Fibroblast of the aortic adventitia (primary cell): Measurements from ENCODE around the gene FBXO22. TPM values are rescaled to one million over a fixed set of nuclear protein-coding genes. Genes with fewer than 3 reads are reported as not detected.
"Not testable (repeated sequence)": the region's sequence is repeated elsewhere in the genome, so short reads cannot be mapped to it uniquely, and the experiment has no call there.

Experiments
- DNase-seq: peaks from one replicate; pipeline ENCODE4 v3.0.0-alpha.2; 2010; ENCODE audit warnings: low read depth
- H3K4me3 ChIP-seq: 2 replicates; pipeline ENCODE4 v1.5.1; 2011; ENCODE audit warnings: low read depth, mild to moderate bottlenecking, control low read depth, low read length, moderate library complexity
- total RNA-seq: library from RNA; depleted of rRNA; stranded (reverse); fragments of >200 nt; gene quantifications from 2 replicates; pipeline ENCODE4 v1.2.3, GENCODE V29; 2012; ENCODE audit warnings: low replicate concordance
- TF ChIP-seq, protein P1 (sequence below): IDR thresholded peaks from 2 replicates; pipeline ENCODE4 v1.5.1; 2011; ENCODE audit warnings: mild to moderate bottlenecking, low read length, control low read depth, inconsistent platforms; ENCODE audit not compliant: insufficient read depth

FBXO22 gene
- total RNA-seq, 1 donor = 32.7 TPM

DNA sequence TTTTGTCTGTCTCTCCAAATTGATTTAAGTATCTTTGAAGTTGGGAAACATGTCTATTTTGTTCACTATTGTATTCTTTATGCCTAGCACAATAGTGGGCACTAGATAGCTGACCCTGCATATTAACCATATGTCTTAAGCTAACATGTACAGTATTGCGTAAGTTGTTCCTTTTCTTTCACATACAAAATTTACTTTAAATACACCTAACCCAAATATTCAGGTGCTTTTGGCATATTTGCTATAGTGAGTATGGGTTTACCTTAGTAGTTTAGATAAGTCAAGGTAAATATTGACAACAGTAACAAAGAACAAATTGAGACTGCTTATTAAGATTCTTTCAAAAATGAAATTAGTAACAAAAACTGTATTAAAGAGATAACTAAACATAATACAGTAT, 57.7 kb downstream of the FBXO22 start:
- DNase-seq = no peak
- TF ChIP-seq, protein P1, sequence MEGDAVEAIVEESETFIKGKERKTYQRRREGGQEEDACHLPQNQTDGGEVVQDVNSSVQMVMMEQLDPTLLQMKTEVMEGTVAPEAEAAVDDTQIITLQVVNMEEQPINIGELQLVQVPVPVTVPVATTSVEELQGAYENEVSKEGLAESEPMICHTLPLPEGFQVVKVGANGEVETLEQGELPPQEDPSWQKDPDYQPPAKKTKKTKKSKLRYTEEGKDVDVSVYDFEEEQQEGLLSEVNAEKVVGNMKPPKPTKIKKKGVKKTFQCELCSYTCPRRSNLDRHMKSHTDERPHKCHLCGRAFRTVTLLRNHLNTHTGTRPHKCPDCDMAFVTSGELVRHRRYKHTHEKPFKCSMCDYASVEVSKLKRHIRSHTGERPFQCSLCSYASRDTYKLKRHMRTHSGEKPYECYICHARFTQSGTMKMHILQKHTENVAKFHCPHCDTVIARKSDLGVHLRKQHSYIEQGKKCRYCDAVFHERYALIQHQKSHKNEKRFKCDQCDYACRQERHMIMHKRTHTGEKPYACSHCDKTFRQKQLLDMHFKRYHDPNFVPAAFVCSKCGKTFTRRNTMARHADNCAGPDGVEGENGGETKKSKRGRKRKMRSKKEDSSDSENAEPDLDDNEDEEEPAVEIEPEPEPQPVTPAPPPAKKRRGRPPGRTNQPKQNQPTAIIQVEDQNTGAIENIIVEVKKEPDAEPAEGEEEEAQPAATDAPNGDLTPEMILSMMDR = no peak
- no peak overlapping the region for H3K4me3 ChIP-seq

DNA sequence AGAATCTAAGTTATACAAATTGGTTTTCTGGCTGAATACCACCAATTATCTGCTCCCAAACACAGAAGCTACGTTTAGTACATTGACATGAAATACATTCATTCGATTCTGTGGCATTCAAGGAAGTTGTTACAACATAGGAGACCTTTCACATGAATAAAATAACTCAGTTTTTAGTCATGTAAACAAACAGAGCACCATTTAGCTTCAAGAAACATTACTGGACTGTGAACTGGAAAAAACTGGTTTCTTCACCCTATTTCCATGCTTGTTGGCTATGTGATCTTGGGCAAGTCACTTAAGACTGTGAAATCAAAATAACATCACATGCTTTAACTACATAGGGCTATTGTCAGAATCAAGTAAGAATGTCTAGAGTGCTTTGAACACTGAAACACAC, 62.4 kb downstream of the FBXO22 start:
- peak; percentile 9 for DNase-seq
- no peak overlapping the region for H3K4me3 ChIP-seq
- TF ChIP-seq, protein P1 = no peak

- H3K4me3 ChIP-seq, DNase-seq: not testable (repeated sequence)
Observed at GRCh38 chr15:75976766-75977165, 73.1 kb downstream of the FBXO22 start.

DNA sequence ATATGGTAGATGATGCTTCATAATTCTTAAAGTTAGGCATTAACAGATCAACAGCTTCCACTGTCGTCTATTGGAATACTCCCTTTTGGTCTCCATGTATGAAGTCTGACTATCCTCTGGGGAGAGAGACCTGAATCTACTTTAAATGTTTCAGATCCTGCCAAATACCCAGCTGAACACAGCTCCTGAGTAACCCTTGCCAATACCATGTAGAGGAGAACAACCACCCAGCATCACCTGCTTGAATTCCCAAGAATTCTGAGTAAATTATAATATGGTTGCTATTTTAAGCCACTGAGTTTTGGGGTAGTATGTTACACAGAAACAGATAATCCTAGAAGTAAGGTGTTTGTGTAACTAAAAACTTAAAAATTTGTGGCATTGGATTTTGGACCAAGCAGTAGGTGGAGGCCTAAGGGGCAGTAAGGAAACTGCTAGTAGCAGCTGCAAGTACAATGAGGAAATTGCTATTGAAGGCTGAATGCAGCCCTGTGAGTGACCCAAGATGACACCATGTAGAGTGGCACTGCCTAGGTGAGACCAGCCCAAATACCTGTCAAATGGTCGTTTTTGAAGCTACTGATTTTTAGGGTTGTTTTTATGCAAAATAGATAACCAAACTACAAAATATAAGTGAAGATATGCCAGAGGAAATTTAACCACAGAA, 77.6 kb downstream of the FBXO22 start:
- TF ChIP-seq, protein P1 = no peak
- DNase-seq = no peak
- no peak overlapping the region for H3K4me3 ChIP-seq

GRCh38 chr15:75982468-75982867, 78.8 kb downstream of the FBXO22 start:
- no peak overlapping the region for H3K4me3 ChIP-seq
- TF ChIP-seq, protein P1 = no peak
- no peak for DNase-seq

GRCh38 chr15:75984706-75985105, 81.0 kb downstream of the FBXO22 start:
- H3K4me3 ChIP-seq, DNase-seq: not testable (repeated sequence)

DNA sequence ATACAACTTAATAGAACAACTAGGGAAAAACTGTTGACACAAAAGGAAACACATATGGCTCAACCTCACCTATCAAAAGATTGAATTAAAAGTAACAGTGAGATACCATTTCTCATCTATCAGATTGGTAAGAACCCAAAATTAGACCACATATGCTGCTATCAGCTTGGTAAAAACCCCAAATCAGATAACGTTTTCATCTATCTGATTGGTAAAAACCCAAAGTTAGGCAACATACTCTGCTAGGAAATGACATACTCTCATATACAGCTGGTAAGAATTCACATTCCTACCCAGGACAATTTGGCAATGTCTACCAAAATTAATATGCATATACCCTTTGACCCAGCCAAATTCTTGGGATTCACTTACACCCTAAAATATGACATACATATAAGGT, 82.3 kb downstream of the FBXO22 start:
- TF ChIP-seq, protein P1 = no peak
- DNase-seq = peak; percentile 11
- H3K4me3 ChIP-seq = no peak overlapping the region

DNA sequence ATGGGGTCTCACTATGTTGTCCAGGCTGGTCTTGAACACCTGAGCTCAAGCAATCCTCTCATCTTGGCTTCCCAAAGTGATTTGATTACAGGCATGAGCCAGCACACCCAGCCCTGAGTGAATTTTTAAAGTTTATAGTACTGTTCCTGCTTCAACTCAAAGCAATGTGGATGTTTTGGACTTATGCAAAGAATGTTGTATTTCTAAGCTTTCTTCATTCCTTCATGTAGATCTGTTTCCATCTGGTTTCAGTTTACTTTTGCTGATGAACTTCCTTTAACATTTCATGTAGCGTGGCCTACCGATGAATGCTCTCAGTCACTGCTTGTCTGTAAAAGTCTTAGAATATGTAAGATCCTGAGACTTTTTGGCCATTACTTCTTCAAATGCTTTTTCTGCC, 85.4 kb downstream of the FBXO22 start:
- DNase-seq = peak; percentile 14
- TF ChIP-seq, protein P1 = no peak
- H3K4me3 ChIP-seq = no peak overlapping the region
